ENCODE data around the gene AMN1.
"Not testable (repeated sequence)": the region's sequence is repeated elsewhere in the genome, so short reads cannot be mapped to it uniquely, and the experiment has no call there.

- not testable (repeated sequence) for TF ChIP-seq POLR2A (IDR thresholded peaks at IDR 0.05); EP300 (IDR thresholded peaks at IDR 0.05; ENCODE audit: low read depth); CTCF (IDR thresholded peaks at IDR 0.05)
These were observed 5.0 kb upstream of the AMN1 start for GRCh38 chr12:31733549-31734432.

Measured in transverse colon (tissue), 3 donors.